ENCODE results near the gene MRPS12. TPM values are rescaled to one million over a fixed set of nuclear protein-coding genes. Genes with fewer than 3 reads are reported as not detected.

The MRPS12 gene
- total RNA-seq, 1 experiment from 2014 or later, result 88.0 TPM

- Mint-ChIP-seq H3K27ac (no peak overlapping the region), H3K4me3 (no peak overlapping the region), H3K36me3 (peaks cover 9% of the 10 kb centered on the region), H3K4me1 (peaks cover 15% of the 10 kb centered on the region), H3K9me3 (peaks cover 12% of the 10 kb centered on the region), H3K27me3 (ENCODE audit: low read depth) (peaks cover 5% of the 10 kb centered on the region)
- no peak for TF ChIP-seq ESRRA (CRISPR knock-in tag; IDR thresholded peaks at IDR 0.05; ENCODE audit: borderline replicate concordance)
- no peak for TF ChIP-seq NFATC4 (CRISPR knock-in tag; IDR thresholded peaks at IDR 0.05)
- TF ChIP-seq MYBL2 (CRISPR knock-in tag; IDR thresholded peaks at IDR 0.05), result no peak
- TF ChIP-seq, protein P1, sequence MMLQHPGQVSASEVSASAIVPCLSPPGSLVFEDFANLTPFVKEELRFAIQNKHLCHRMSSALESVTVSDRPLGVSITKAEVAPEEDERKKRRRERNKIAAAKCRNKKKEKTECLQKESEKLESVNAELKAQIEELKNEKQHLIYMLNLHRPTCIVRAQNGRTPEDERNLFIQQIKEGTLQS (CRISPR knock-in tag; conservative IDR thresholded peaks at IDR 0.05), result no peak
- no peak for TF ChIP-seq GABPB1 (CRISPR knock-in tag; IDR thresholded peaks at IDR 0.05)
- TF ChIP-seq, protein P2, sequence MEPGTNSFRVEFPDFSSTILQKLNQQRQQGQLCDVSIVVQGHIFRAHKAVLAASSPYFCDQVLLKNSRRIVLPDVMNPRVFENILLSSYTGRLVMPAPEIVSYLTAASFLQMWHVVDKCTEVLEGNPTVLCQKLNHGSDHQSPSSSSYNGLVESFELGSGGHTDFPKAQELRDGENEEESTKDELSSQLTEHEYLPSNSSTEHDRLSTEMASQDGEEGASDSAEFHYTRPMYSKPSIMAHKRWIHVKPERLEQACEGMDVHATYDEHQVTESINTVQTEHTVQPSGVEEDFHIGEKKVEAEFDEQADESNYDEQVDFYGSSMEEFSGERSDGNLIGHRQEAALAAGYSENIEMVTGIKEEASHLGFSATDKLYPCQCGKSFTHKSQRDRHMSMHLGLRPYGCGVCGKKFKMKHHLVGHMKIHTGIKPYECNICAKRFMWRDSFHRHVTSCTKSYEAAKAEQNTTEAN (CRISPR knock-in tag; IDR thresholded peaks at IDR 0.05), result no peak
- TF ChIP-seq TEAD1 (CRISPR knock-in tag; IDR thresholded peaks at IDR 0.05), result no peak
- no peak for TF ChIP-seq RORB (CRISPR knock-in tag; IDR thresholded peaks at IDR 0.05)
- TF ChIP-seq FOXJ3 (CRISPR knock-in tag; IDR thresholded peaks at IDR 0.05; ENCODE audit: borderline replicate concordance), result no peak
- no peak for TF ChIP-seq ELF4 (CRISPR knock-in tag; IDR thresholded peaks at IDR 0.05; ENCODE audit: low read depth)
- TF ChIP-seq OVOL2 (CRISPR knock-in tag; IDR thresholded peaks at IDR 0.05; ENCODE audit: borderline replicate concordance), result no peak
- TF ChIP-seq, protein P3, sequence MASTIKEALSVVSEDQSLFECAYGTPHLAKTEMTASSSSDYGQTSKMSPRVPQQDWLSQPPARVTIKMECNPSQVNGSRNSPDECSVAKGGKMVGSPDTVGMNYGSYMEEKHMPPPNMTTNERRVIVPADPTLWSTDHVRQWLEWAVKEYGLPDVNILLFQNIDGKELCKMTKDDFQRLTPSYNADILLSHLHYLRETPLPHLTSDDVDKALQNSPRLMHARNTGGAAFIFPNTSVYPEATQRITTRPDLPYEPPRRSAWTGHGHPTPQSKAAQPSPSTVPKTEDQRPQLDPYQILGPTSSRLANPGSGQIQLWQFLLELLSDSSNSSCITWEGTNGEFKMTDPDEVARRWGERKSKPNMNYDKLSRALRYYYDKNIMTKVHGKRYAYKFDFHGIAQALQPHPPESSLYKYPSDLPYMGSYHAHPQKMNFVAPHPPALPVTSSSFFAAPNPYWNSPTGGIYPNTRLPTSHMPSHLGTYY (CRISPR knock-in tag; IDR thresholded peaks at IDR 0.05), result no peak
- no peak for TF ChIP-seq USF1 (CRISPR knock-in tag; IDR thresholded peaks at IDR 0.05)
- TF ChIP-seq, protein P4, sequence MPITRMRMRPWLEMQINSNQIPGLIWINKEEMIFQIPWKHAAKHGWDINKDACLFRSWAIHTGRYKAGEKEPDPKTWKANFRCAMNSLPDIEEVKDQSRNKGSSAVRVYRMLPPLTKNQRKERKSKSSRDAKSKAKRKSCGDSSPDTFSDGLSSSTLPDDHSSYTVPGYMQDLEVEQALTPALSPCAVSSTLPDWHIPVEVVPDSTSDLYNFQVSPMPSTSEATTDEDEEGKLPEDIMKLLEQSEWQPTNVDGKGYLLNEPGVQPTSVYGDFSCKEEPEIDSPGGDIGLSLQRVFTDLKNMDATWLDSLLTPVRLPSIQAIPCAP (CRISPR knock-in tag; IDR thresholded peaks at IDR 0.05), result no peak
- TF ChIP-seq SP1 (CRISPR knock-in tag; conservative IDR thresholded peaks at IDR 0.05), result no peak
- ATAC-seq (no peak), DNase-seq (ENCODE audit: low spot score) (no peak)
- ChIA-PET POLR2A (interaction anchor here (0.6 to 1.6 kb wide), 2 partner anchors 10 to 11 kb away, joined by 3 to 4 read pairs; no protein-coding TSS in a partner anchor), CTCF (interaction anchor here (4.1 to 4.5 kb wide), 2 partner anchors 12 to 16 kb away, joined by 34 to 55 read pairs; no protein-coding TSS in a partner anchor)
Measured at GRCh38 chr19:38977445-38978325, 46.9 kb downstream of the MRPS12 start.

DNA sequence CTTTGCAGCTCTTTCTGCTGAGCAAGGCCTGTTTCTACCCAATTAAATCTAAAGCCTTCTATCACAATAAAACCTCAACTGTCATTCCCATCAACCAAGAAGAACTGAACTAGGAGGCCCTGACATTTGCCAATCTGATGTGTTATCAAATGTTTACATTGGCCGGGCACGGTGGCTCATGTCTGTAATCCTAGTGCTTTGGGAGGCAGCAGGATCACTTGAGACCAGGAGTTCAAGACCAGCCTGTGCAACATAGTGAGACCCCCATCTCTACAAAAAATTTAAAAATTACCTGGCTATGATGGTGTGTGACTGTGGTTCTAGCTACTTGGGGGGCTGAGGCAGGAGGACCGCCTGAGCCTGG is 47.6 kb downstream of the MRPS12 start:
- Mint-ChIP-seq H3K27me3 (ENCODE audit: low read depth) (peaks cover 5% of the 10 kb centered on the region), H3K27ac (no peak overlapping the region), H3K4me3 (no peak overlapping the region), H3K36me3 (peaks cover 9% of the 10 kb centered on the region), H3K4me1 (peaks cover 15% of the 10 kb centered on the region), H3K9me3 (peaks cover 12% of the 10 kb centered on the region)
- no peak for ATAC-seq
- no peak for DNase-seq (ENCODE audit: low spot score)
- POLR2A ChIA-PET, result interaction anchor here (0.6 kb wide), 1 partner anchor 10 kb away, joined by 3 read pairs; no protein-coding TSS in a partner anchor
- CTCF ChIA-PET, result interaction anchor here (1.1 to 4.5 kb wide), 3 partner anchors 12 to 53 kb away, joined by 3 to 55 read pairs (median 34); no protein-coding TSS in a partner anchor
- TF ChIP-seq ELF4 (CRISPR knock-in tag; IDR thresholded peaks at IDR 0.05; ENCODE audit: low read depth) (no peak), ZSCAN18 (CRISPR knock-in tag; IDR thresholded peaks at IDR 0.05) (no peak), ZNF512 (CRISPR knock-in tag; IDR thresholded peaks at IDR 0.05; ENCODE audit: borderline replicate concordance) (no peak), ZNF281 (CRISPR knock-in tag; IDR thresholded peaks at IDR 0.05) (no peak), RORB (CRISPR knock-in tag; IDR thresholded peaks at IDR 0.05) (no peak), FOXJ3 (CRISPR knock-in tag; IDR thresholded peaks at IDR 0.05; ENCODE audit: borderline replicate concordance) (no peak)
- TF ChIP-seq, protein P5, sequence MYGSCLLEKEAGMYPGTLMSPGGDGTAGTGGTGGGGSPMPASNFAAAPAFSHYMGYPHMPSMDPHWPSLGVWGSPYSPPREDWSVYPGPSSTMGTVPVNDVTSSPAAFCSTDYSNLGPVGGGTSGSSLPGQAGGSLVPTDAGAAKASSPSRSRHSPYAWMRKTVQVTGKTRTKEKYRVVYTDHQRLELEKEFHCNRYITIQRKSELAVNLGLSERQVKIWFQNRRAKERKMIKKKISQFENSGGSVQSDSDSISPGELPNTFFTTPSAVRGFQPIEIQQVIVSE (CRISPR knock-in tag; IDR thresholded peaks at IDR 0.05; ENCODE audit: borderline replicate concordance), result no peak
- TF ChIP-seq, protein P6, sequence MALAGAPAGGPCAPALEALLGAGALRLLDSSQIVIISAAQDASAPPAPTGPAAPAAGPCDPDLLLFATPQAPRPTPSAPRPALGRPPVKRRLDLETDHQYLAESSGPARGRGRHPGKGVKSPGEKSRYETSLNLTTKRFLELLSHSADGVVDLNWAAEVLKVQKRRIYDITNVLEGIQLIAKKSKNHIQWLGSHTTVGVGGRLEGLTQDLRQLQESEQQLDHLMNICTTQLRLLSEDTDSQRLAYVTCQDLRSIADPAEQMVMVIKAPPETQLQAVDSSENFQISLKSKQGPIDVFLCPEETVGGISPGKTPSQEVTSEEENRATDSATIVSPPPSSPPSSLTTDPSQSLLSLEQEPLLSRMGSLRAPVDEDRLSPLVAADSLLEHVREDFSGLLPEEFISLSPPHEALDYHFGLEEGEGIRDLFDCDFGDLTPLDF (CRISPR knock-in tag; IDR thresholded peaks at IDR 0.05), result no peak

All from WTC11 (cell line).